A549 (cell line): ENCODE measurements around the gene FAM216A.

ENCODE experiments used
- CTCF ChIP-seq: fragments of >200 bp; sonication (Bioruptor Twin); formaldehyde crosslinking; IDR thresholded peaks from 3 replicates; pipeline ENCODE4 v1.5.1; 2016
- FOSL2 ChIP-seq, 2 experiments: fragments of 450-650 bp in 1 of 2; fragments of >200 bp in 1 of 2; sonication (Bioruptor Twin) in 1 of 2; formaldehyde crosslinking; IDR thresholded peaks; 2 replicates each; pipeline versions ENCODE4 v1.5.0 to v1.6.1; 2016 to 2020; ENCODE audit warnings: mild to moderate bottlenecking in 1 of 2, moderate library complexity in 1 of 2
- HOXB13 ChIP-seq: fragments of 250-450 bp; sonication (Bioruptor Pico); IDR thresholded peaks from 2 replicates; pipeline ENCODE4 v1.5.0; 2020; ENCODE audit warnings: low read depth, mild to moderate bottlenecking, moderate library complexity
- TF ChIP-seq, protein P1 (sequence below): fragments of 250-450 bp; sonication (Bioruptor Pico); IDR thresholded peaks from 2 replicates; pipeline ENCODE4 v1.5.0; 2021; ENCODE audit warnings: mild to moderate bottlenecking, moderate library complexity, borderline replicate concordance

DNA sequence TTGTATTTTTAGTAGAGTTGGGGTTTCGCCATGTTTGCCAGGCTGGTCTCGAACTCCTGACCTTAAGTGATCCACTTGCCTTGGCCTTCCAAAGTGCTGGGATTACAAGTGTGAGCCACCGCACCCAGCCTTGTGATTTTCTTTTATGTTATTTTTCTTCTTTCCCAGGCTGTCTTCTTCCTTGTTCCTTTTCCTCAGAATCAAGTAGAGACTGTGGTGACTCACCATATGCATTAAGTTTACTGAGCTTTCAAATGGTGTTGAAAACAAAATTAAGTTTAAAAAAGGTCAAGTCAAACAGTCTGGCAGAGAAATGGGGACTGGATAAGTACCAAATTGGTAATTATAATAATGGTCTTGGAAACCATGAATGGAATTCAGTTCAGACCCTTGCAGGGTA lies 24.2 kb upstream of the FAM216A start:
- TF ChIP-seq CTCF (no peak), HOXB13 (no peak), FOSL2 (IDR thresholded peaks at IDR 0.05) (no peak), FOSL2 (CRISPR knock-in tag; IDR thresholded peaks at IDR 0.05) (no peak)
- TF ChIP-seq, protein P1, sequence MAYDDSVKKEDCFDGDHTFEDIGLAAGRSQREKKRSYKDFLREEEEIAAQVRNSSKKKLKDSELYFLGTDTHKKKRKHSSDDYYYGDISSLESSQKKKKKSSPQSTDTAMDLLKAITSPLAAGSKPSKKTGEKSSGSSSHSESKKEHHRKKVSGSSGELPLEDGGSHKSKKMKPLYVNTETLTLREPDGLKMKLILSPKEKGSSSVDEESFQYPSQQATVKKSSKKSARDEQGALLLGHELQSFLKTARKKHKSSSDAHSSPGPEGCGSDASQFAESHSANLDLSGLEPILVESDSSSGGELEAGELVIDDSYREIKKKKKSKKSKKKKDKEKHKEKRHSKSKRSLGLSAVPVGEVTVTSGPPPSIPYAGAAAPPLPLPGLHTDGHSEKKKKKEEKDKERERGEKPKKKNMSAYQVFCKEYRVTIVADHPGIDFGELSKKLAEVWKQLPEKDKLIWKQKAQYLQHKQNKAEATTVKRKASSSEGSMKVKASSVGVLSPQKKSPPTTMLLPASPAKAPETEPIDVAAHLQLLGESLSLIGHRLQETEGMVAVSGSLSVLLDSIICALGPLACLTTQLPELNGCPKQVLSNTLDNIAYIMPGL: no peak
